ENCODE results near the gene GADD45A.
"Not testable (repeated sequence)": the region's sequence is repeated elsewhere in the genome, so short reads cannot be mapped to it uniquely, and the experiment has no call there.

GADD45A gene

DNA sequence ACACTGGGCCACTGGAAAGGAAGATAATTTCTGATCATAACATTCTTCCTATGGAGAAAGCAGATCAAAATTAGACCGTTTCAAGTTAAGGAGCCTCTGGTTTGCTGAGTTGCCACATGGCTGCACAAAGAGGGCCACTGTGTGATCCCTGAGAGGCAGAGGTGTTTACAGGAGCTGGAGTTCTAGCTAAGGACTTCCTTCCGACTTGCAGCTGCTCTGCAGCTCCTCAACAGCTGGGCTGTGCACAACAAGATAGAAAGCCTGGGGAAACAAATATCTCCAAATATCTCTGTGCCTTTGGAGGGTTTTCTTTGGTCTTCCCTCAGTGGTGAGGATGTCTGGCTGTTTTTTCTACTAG lies 26.8 kb downstream of the GADD45A start:
- H3K4me3 ChIP-seq (ENCODE audit: low read depth, low read length) = no peak overlapping the region
- DNase-seq (ENCODE audit: low read depth) = no peak

DNA sequence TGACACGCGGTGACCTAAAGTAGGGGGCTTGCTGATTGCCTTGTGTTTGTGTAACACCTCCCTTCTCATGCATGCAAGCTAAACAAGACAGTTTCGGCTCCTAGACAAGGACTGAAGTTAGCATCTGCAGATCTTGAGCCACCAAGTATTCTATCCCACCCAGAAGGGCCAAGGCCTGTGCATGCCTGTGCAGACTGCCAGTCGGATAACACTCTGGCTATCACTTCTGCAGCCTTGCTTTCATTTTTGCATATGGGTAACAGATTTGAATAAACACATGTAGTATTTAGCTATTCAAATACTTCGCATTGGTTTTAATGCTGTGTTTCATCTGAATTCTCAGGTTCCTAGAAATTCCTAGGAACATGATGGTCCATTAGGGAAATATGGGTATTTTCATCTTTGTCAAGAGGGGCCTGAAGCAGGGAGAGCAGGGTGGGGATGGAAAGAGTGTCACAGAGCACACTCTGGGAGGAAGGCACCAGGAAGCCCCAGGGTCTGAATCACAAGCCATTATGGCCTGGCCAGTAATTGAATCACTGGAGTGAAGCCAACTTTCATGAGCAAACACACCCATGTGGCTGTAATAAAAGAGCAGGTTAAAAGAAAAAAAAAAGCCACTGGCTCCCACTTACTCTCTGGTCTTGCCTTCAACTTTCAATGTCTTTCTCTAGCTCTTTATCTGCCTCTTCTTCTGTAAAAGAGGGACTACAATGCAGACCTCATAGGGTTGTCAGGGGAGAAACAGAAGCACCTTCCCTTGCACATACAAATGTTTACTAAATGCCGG lies 28.3 kb downstream of the GADD45A start:
- no peak overlapping the region for H3K4me3 ChIP-seq (ENCODE audit: low read depth, low read length)
- DNase-seq (ENCODE audit: low read depth) = peak; percentile 57

GRCh38 chr1:67715819-67716218 lies 30.8 kb downstream of the GADD45A start:
- no peak for DNase-seq (ENCODE audit: low read depth)
- no peak overlapping the region for H3K4me3 ChIP-seq (ENCODE audit: low read depth, low read length)

GRCh38 chr1:67716800-67717199 lies 31.8 kb downstream of the GADD45A start:
- no peak overlapping the region for H3K4me3 ChIP-seq (ENCODE audit: low read depth, low read length)
- no peak for DNase-seq (ENCODE audit: low read depth)

DNA sequence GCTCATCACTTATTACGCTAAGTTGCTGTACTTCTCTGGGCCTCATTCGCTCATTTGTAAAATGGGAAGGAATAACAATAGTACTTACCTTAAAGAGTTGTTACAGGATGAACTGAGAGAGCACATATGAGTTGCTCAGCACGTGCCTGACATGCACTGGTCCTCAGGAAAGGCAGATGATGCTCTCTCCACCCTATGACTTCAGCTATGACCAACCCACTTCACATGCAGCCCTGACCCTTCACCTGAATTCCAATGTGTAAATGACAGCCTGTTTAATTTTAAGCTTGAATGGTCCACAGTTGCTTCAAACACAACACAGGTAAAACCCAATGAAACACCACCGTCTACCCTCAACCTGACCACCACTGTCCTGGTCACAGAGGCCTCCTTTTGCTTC lies 32.9 kb downstream of the GADD45A start:
- DNase-seq (ENCODE audit: low read depth) = no peak
- H3K4me3 ChIP-seq (ENCODE audit: low read depth, low read length) = no peak overlapping the region

- no peak overlapping the region for H3K4me3 ChIP-seq (ENCODE audit: low read depth, low read length)
- no peak for DNase-seq (ENCODE audit: low read depth)
Measured at GRCh38 chr1:67719329-67720196, 34.6 kb downstream of the GADD45A start.

DNA sequence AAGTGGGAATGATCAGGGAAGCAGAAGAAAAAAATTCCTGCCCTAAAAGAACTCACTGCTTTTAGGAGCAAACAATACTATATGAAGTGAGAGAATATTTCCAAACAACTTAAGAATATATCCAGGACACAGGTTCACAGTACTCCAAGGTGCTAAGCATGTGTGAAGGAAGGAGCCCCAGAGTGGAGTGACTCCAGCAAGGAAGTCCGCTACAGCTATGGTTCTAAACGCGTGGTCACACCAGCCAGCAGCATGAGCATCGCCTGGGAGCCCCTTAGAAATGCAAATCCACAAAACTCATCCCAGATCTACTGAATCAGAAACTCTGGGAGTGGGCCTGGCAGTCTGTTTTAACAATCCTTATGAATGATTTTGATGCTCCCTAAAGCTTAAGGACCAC lies 36.1 kb downstream of the GADD45A start:
- no peak for DNase-seq (ENCODE audit: low read depth)
- H3K4me3 ChIP-seq (ENCODE audit: low read depth, low read length) = no peak overlapping the region

DNA sequence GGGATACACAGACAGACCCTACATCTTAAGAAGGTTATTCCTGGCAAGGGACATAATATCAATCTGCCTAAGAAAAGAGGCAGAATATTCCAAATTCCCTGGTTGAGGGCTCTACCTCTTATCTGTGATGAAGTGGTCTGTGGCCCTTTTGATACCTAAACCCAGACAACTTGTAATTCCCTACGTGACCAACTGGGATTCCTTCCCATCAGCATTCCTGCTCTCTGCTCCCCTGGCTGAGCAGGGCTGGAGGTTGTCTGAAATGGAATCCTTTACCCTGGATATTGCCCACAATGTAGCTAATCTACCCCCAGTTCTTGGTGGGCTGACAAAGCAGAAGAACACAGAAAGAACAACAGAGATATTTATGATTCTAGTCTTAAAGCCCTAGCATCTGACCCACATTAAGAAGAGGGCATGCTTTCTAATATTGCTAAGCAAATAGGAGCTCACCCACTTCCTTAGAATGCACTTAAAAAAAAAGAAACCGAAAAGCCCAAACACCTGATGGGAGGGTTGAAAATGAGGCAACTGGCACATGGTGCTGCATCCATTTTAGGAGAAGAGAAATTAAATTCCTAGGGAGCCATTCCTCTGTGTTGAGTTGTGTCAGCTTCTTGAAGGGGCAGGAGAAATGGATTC lies 36.8 kb downstream of the GADD45A start:
- no peak for DNase-seq (ENCODE audit: low read depth)
- H3K4me3 ChIP-seq (ENCODE audit: low read depth, low read length) = no peak overlapping the region

DNA sequence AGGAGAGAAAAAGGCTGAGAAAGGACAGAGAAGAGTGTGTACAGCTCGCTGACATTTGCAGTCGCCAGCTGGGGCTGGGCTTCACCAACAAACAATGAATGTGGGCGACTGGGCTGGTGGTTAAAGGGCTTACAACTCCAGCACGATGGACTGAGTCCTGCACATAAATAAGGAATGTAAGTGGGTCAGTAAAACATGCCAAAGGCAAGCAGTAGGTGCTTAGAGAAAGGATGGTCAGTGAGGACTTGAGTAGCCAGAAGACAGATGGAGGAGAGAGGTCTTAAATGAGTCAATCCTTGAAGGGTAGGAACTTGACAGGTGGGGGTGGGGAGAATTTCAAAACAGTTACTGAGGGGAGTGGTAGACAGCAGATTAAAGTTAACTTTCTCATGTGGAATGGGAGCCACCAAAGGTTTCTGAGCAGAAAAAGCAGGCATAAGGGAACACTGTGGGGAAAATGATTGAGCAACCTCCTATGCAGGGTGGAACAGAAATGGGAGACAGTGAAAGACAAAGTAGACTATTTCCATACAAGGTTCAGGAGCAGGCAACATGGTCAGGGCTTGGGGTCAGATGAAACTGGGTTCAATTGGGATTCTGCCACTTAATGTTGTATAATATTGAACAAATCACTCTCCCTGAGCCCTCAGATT lies 37.4 kb downstream of the GADD45A start:
- no peak overlapping the region for H3K4me3 ChIP-seq (ENCODE audit: low read depth, low read length)
- peak; percentile 64 for DNase-seq (ENCODE audit: low read depth)

DNA sequence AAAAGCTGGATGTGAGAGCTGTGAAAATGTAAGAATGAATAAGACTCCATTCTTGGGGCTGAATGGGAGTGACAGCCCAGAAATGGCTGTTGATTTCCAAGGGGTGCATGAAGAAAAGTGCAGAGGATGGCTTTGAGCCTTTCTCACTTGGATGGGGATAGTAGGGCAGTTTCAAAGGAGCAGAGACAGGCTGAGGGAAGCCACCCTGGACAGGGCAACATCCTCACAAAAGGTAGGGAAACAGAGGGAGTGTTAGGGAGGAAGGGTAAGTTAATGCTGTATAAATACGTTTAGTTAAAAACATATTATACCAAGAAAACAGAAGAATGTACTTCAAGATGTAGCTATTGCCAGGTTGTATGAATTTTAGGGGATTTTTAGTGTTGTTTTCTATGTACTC lies 38.1 kb downstream of the GADD45A start:
- no peak for DNase-seq (ENCODE audit: low read depth)
- H3K4me3 ChIP-seq (ENCODE audit: low read depth, low read length) = no peak overlapping the region

DNA sequence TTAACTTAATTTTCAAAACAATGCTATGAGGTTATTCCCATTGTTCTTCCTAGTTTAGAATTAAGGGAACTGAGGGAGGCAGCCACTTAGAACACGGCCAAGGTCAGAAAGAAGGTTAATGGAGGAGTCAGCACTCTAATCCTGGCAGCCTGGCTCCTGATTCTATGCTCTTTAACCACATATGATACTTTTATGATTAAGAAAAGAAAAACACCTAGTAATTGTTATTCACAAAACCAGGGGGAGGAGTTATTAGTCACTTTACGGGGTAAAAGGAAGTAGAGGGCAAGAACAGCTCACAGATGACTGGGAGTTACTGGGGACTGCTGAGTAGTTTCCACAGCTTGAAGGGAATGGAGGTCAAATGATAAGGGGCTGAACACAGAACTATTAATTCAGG lies 38.6 kb downstream of the GADD45A start:
- no peak overlapping the region for H3K4me3 ChIP-seq (ENCODE audit: low read depth, low read length)
- DNase-seq (ENCODE audit: low read depth) = no peak

GRCh38 chr1:67724928-67725560 lies 40.0 kb downstream of the GADD45A start:
- no peak overlapping the region for H3K4me3 ChIP-seq (ENCODE audit: low read depth, low read length)
- peak; percentile 84 for DNase-seq (ENCODE audit: low read depth)

GRCh38 chr1:67726224-67726623 lies 41.2 kb downstream of the GADD45A start:
- no peak overlapping the region for H3K4me3 ChIP-seq (ENCODE audit: low read depth, low read length)
- no peak for DNase-seq (ENCODE audit: low read depth)

- no peak for DNase-seq (ENCODE audit: low read depth)
- no peak overlapping the region for H3K4me3 ChIP-seq (ENCODE audit: low read depth, low read length)
Measured at GRCh38 chr1:67729872-67730271, 44.9 kb downstream of the GADD45A start.

DNA sequence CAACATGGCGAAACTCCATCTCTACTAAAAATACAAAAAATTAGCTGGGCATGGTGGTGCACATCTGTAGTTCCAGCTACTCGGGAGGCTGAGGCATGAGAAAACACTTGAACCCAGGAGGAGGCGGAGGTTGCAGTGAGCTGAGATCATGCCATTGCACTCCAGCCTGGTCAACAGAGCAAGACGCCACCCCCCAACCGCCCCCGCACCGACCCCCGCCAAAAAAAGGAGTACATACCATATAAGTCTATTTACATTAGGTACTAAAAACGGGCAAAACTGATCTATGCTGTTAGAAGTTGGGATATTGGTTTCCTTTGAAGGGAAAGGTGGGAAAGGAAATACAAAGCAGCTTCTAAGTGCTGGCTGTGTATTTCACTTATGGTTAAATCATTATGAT lies 45.3 kb downstream of the GADD45A start:
- not testable (repeated sequence) for H3K4me3 ChIP-seq (ENCODE audit: low read depth, low read length); DNase-seq (ENCODE audit: low read depth)

DNA sequence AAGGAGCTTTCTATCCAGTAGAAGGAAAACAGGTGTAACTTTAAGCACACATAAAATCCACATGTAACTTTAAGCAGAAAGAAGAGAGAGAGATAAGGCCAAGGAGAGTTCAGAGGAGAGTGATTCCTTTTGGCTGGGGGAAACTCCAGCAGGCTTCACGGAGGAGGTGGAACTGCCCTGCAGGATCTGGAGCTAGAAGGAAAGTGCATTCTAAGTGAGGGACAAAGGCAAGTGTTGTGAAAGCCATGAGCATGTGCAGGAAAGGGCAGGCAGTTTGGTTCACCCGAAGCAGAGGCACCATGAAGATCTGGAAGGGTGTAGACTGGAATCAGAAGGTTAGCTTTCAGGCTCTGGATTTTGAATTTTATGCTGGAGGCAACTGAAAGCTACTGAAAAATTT lies 46.3 kb downstream of the GADD45A start:
- no peak overlapping the region for H3K4me3 ChIP-seq (ENCODE audit: low read depth, low read length)
- DNase-seq (ENCODE audit: low read depth) = no peak

DNA sequence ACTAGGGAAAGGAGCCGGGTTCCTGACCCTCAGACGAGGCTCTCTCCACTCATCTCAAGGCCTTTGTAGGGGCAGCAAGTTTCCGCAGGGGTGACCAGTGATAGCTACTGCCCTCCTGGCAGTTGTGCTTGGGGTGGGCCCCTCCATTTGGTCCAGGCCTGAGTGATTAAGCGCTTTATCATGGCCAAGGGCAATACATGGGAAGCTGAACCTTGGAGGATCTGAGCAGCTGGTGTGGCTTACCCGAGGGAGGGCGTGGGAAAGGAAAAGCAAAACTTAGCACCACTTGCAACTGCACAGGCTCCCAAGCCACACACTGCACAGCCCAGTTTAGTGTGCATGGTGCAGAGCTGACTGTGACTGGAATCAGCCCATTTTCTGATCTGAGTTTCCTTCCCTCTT lies 47.8 kb downstream of the GADD45A start:
- H3K4me3 ChIP-seq (ENCODE audit: low read depth, low read length) = no peak overlapping the region
- DNase-seq (ENCODE audit: low read depth) = peak; percentile 88

- H3K4me3 ChIP-seq (ENCODE audit: low read depth, low read length) = no peak overlapping the region
- no peak for DNase-seq (ENCODE audit: low read depth)
Measured at GRCh38 chr1:67733681-67734322, 48.8 kb downstream of the GADD45A start.

- no peak for DNase-seq (ENCODE audit: low read depth)
- H3K4me3 ChIP-seq (ENCODE audit: low read depth, low read length) = no peak overlapping the region
Measured at GRCh38 chr1:67734323-67734690, 49.3 kb downstream of the GADD45A start.

All from skeletal muscle cell (primary cell).